ENCODE data around the gene WFDC5.

GRCh38 chr20:45112754-45113153, 2.2 kb downstream of the WFDC5 start:
- TF ChIP-seq ZNF777 (tag by site-specific recombination; IDR thresholded peaks at IDR 0.05; ENCODE audit: borderline replicate concordance) (no peak), ZNF121 (tag by site-specific recombination; IDR thresholded peaks at IDR 0.05) (no peak), RBAK (tag by site-specific recombination; IDR thresholded peaks at IDR 0.05) (no peak), CTCF (tag by site-specific recombination; IDR thresholded peaks at IDR 0.05) (no peak), ZNF157 (tag by site-specific recombination; IDR thresholded peaks at IDR 0.05) (no peak), ZNF138 (tag by site-specific recombination; IDR thresholded peaks at IDR 0.05; ENCODE audit: borderline replicate concordance) (no peak), SP7 (tag by site-specific recombination; IDR thresholded peaks at IDR 0.05) (no peak), ZNF423 (tag by site-specific recombination; IDR thresholded peaks at IDR 0.05) (no peak), ZNF155 (tag by site-specific recombination; IDR thresholded peaks at IDR 0.05) (no peak), ZNF174 (tag by site-specific recombination; IDR thresholded peaks at IDR 0.05) (no peak)
- TF ChIP-seq, protein P1, sequence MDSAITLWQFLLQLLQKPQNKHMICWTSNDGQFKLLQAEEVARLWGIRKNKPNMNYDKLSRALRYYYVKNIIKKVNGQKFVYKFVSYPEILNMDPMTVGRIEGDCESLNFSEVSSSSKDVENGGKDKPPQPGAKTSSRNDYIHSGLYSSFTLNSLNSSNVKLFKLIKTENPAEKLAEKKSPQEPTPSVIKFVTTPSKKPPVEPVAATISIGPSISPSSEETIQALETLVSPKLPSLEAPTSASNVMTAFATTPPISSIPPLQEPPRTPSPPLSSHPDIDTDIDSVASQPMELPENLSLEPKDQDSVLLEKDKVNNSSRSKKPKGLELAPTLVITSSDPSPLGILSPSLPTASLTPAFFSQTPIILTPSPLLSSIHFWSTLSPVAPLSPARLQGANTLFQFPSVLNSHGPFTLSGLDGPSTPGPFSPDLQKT (IDR thresholded peaks at IDR 0.05; ENCODE audit: borderline replicate concordance, low read depth, low read length) = no peak
